B cell (primary cell): ENCODE results near the gene PAX2. TPM values are rescaled to one million over a fixed set of nuclear protein-coding genes. Genes with fewer than 3 reads are reported as not detected.

Source experiments
- ATAC-seq: fragments of 200-7000 bp; cut with Tn5 transposase; one replicate; pipeline ENCODE4 v1.10.0; 2021; ENCODE audit warnings: low read depth, mild to moderate bottlenecking, moderate number of reproducible peaks, moderate library complexity
- CTCF ChIA-PET: fragments of 350-600 bp; sonication (Branson Sonifier 250); formaldehyde crosslinking; loops from one replicate; lab custom pipeline; 2021; ENCODE audit warnings: antibody characterized with exemption, inconsistent platforms; lab: Charles Lee
- POLR2A ChIA-PET: fragments of 350-600 bp; sonication (Branson Sonifier 250); formaldehyde crosslinking; loops from one replicate; lab custom pipeline; 2021; ENCODE audit warnings: antibody characterized with exemption; lab: Charles Lee
- DNase-seq: peaks from one replicate; pipeline ENCODE4 v3.0.0; 2013
- H2AFZ ChIP-seq: 2 replicates; pipeline ENCODE4 v1.6.1; 2012; ENCODE audit warnings: mild to moderate bottlenecking, low read depth, low read length; ENCODE audit not compliant: insufficient read depth, poor library complexity, severe bottlenecking
- H3K27ac ChIP-seq, 2 donors: 1 replicate in 1 of 2; 2 replicates in 1 of 2; pipeline ENCODE4 v1.5.1; 2012 to 2013; ENCODE audit warnings: low read length in 2 of 2, mild to moderate bottlenecking in 2 of 2, moderate library complexity in 1 of 2
- H3K27me3 ChIP-seq, 4 experiments: fragments of 200-600 bp in 1 of 4; sonication (generic) in 1 of 4; replicated peaks in 1 of 4; 1 replicate in 2 of 4; 2 replicates in 2 of 4; pipeline versions ENCODE4 v1.6.1 to v1.7.0; 2013 to 2016; ENCODE audit warnings: low read length in 3 of 4, mild to moderate bottlenecking in 2 of 4, mixed read lengths in 1 of 4, moderate library complexity in 1 of 4; ENCODE audit not compliant: insufficient read depth in 4 of 4, control insufficient read depth in 3 of 4; ENCODE audit errors: control extremely low read depth in 1 of 4
- H3K36me3 ChIP-seq, 2 experiments: replicated peaks in 1 of 2; 1 replicate in 1 of 2; 2 replicates in 1 of 2; pipeline versions ENCODE4 v1.6.1 to v1.7.1; 2013; ENCODE audit warnings: low read length in 1 of 2; ENCODE audit not compliant: insufficient read depth in 2 of 2, control insufficient read depth in 1 of 2; ENCODE audit errors: control extremely low read depth in 1 of 2, extremely low read depth in 1 of 2
- H3K4me1 ChIP-seq, 2 donors: fragments of 200-600 bp in 1 of 2; sonication (generic) in 1 of 2; 1 replicate in 1 of 2; 2 replicates in 1 of 2; pipeline versions ENCODE4 v1.5.1 to v1.6.1; 2013 to 2017; ENCODE audit warnings: low read length in 2 of 2; ENCODE audit not compliant: control insufficient read depth in 2 of 2, insufficient read depth in 2 of 2
- H3K4me2 ChIP-seq: replicated peaks from 2 replicates; pipeline ENCODE3; 2012; ENCODE audit warnings: mild to moderate bottlenecking, low read depth, low read length; ENCODE audit not compliant: poor library complexity, severe bottlenecking
- H3K4me3 ChIP-seq, 5 experiments: fragments of 200-600 bp in 1 of 5; sonication (generic) in 1 of 5; 1 replicate in 3 of 5; 2 replicates in 2 of 5; pipeline versions ENCODE4 v1.5.1 to v1.7.0; 2011 to 2016; ENCODE audit warnings: low read length in 4 of 5, mild to moderate bottlenecking in 4 of 5, low read depth in 2 of 5, control low read depth in 1 of 5, moderate library complexity in 1 of 5; ENCODE audit not compliant: insufficient read depth in 1 of 5; ENCODE audit errors: control extremely low read depth in 1 of 5, extremely low read depth in 1 of 5
- H3K79me2 ChIP-seq: fragments of 200-600 bp; sonication (generic); one replicate; pipeline ENCODE4 v1.6.0; 2016; ENCODE audit warnings: low read length; ENCODE audit not compliant: control insufficient read depth, insufficient read depth
- H3K9ac ChIP-seq: fragments of 200-600 bp; sonication (generic); 2 replicates; pipeline ENCODE4 v1.6.1; 2017; ENCODE audit warnings: mild to moderate bottlenecking, low read length, moderate library complexity
- H3K9me3 ChIP-seq, 3 donors: one replicate each; pipeline versions ENCODE4 v1.6.1 to v1.7.1; 2013; ENCODE audit warnings: low read length in 2 of 3; ENCODE audit not compliant: control insufficient read depth in 2 of 3, insufficient read depth in 1 of 3; ENCODE audit errors: control extremely low read depth in 1 of 3
- H4K20me1 ChIP-seq: 2 replicates; pipeline ENCODE4 v1.6.0; 2012; ENCODE audit warnings: mild to moderate bottlenecking, low read length; ENCODE audit not compliant: insufficient read depth, control insufficient read depth, poor library complexity, severe bottlenecking
- H3K27ac Mint-ChIP-seq: one replicate; pipeline ENCODE4 v1.8.0; 2021; ENCODE audit warnings: mixed read lengths
- H3K27me3 Mint-ChIP-seq: one replicate; pipeline ENCODE4 v1.8.0; 2021; ENCODE audit warnings: mixed read lengths
- H3K4me1 Mint-ChIP-seq: one replicate; pipeline ENCODE4 v1.8.0; 2021; ENCODE audit warnings: mixed read lengths
- H3K4me3 Mint-ChIP-seq: one replicate; pipeline ENCODE4 v1.8.0; 2021; ENCODE audit warnings: mixed read lengths
- H3K9me3 Mint-ChIP-seq: one replicate; pipeline ENCODE4 v1.8.0; 2022; ENCODE audit warnings: mixed read lengths; ENCODE audit not compliant: insufficient read depth
- EZH2 ChIP-seq: IDR thresholded peaks from 2 replicates; pipeline ENCODE4 v1.6.1; 2012; ENCODE audit warnings: borderline replicate concordance, low read depth, mild to moderate bottlenecking, moderate library complexity, low read length; ENCODE audit not compliant: insufficient read depth, poor library complexity, severe bottlenecking
- WGBS: methylation state at CpG from one replicate; pipeline ENCODE4 v1.1.5; 2013; ENCODE audit warnings: missing lambda C conversion rate; ENCODE audit not compliant: insufficient coverage; 5-methylcytosine and 5-hydroxymethylcytosine counted together
- intact Hi-C: fragments of 100-400 bp; cut with micrococcal nuclease; formaldehyde crosslinking; loops from one replicate; pipeline ENCODE4 v1.10.0; 2022
- polyA plus RNA-seq: library from polyadenylated mRNA; depleted of rRNA; stranded (reverse); fragments of >200 nt; gene quantifications from 2 replicates; pipeline ENCODE4 v1.2.3, GENCODE V29; 2012
- total RNA-seq, 2 donors: library from RNA; stranded (reverse); fragments of 120-200 nt in 1 of 2; gene quantifications; 1 replicate in 1 of 2; 2 replicates in 1 of 2; pipeline versions ENCODE4 v1.2.3 to v1.2.4, GENCODE V29; 2013 to 2022
- TF ChIP-seq, protein P1 (sequence below): fragments of 200-600 bp; IDR thresholded peaks from one replicate; pipeline ENCODE4 v1.8.0; 2022; ENCODE audit warnings: antibody characterized with exemption, mild to moderate bottlenecking

PAX2 gene
- total and polyA plus RNA-seq, 2 donors (not counting 1 experiment from before 2014, with no cell fraction given) = 0.12 TPM; not detected in 1

- WGBS = 78% methylated on average over 5 of the region's 6 CpGs
- H3K27me3 ChIP-seq = peaks cover 0 to 34% (median 4%) of the 10 kb centered on the region in 4 experiments
- no peak overlapping the region for H3K9ac ChIP-seq
- TF ChIP-seq, protein P1, sequence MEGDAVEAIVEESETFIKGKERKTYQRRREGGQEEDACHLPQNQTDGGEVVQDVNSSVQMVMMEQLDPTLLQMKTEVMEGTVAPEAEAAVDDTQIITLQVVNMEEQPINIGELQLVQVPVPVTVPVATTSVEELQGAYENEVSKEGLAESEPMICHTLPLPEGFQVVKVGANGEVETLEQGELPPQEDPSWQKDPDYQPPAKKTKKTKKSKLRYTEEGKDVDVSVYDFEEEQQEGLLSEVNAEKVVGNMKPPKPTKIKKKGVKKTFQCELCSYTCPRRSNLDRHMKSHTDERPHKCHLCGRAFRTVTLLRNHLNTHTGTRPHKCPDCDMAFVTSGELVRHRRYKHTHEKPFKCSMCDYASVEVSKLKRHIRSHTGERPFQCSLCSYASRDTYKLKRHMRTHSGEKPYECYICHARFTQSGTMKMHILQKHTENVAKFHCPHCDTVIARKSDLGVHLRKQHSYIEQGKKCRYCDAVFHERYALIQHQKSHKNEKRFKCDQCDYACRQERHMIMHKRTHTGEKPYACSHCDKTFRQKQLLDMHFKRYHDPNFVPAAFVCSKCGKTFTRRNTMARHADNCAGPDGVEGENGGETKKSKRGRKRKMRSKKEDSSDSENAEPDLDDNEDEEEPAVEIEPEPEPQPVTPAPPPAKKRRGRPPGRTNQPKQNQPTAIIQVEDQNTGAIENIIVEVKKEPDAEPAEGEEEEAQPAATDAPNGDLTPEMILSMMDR = no peak
- H3K27ac ChIP-seq = no peak overlapping the region
- no peak overlapping the region for H2AFZ ChIP-seq
- no peaks in the 10 kb centered on the region for H3K79me2 ChIP-seq
- CTCF ChIA-PET = interaction anchor here (0.7 to 0.8 kb wide), 2 partner anchors 12 to 182 kb away, joined by 3 read pairs; no protein-coding TSS in a partner anchor
- H4K20me1 ChIP-seq = no peaks in the 10 kb centered on the region
- ATAC-seq (no peak), DNase-seq (no peak)
- no peaks in the 10 kb centered on the region for H3K36me3 ChIP-seq
- H3K27me3 Mint-ChIP-seq = peaks cover 58% of the 10 kb centered on the region
- intact Hi-C loops = no loop called here
- no peaks in the 10 kb centered on the region for H3K4me1 Mint-ChIP-seq
- H3K9me3 Mint-ChIP-seq = no peaks in the 10 kb centered on the region
- H3K4me3 Mint-ChIP-seq = no peak overlapping the region
- POLR2A ChIA-PET = no interaction called here
- peaks cover 0 to 8% (median 2%) of the 10 kb centered on the region in 3 donors for H3K9me3 ChIP-seq
- H3K27ac Mint-ChIP-seq = no peak overlapping the region
- H3K4me2 ChIP-seq = no peak overlapping the region
- no peaks in the 10 kb centered on the region for H3K4me1 ChIP-seq
- no peak overlapping the region for H3K4me3 ChIP-seq
Observed at GRCh38 chr10:100859484-100859763, 114.0 kb downstream of the PAX2 start.

DNA sequence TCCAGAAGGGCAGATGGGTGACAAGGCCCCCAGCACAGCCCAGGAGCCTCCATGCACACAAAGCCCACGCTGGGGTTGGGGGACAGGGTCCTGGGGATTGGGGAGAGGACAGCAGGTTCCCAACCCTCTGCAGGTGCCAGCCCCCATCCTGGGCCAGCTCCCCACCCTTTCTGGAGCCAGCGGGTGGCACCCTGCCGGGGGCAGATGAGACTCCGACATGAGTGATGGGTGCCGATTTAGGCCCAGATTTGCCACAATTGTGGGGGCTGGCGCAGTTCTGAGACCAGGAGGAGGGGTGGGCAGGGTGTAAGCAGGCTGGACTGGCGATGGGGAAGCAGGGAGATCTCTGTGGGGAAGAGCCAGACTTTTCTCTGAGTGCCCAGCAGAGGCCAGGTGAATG lies 118.1 kb downstream of the PAX2 start:
- CTCF ChIA-PET = no interaction called here
- Histone ChIP-seq H4K20me1 (no peaks in the 10 kb centered on the region), H2AFZ (no peak overlapping the region), H3K9ac (no peak overlapping the region), H3K27ac (no peak overlapping the region), H3K79me2 (no peaks in the 10 kb centered on the region), H3K9me3 (no peaks in the 10 kb centered on the region), H3K27me3 (peaks cover 0 to 49% (median 6%) of the 10 kb centered on the region in 4 experiments), H3K4me1 (no peaks in the 10 kb centered on the region), H3K36me3 (no peaks in the 10 kb centered on the region), H3K4me2 (no peak overlapping the region), H3K4me3 (no peak overlapping the region)
- Mint-ChIP-seq H3K4me1 (peaks cover 2% of the 10 kb centered on the region), H3K27ac (no peak overlapping the region), H3K4me3 (no peak overlapping the region), H3K9me3 (no peaks in the 10 kb centered on the region), H3K27me3 (peaks cover 59% of the 10 kb centered on the region)
- intact Hi-C loops = no loop called here
- 88% methylated on average over 7 of the region's 7 CpGs for WGBS
- DNase-seq (no peak), ATAC-seq (no peak)
- POLR2A ChIA-PET = interaction anchor here (0.6 kb wide), 1 partner anchor 80 kb away, joined by 8 read pairs; no protein-coding TSS in a partner anchor
- no peak for TF ChIP-seq EZH2
- TF ChIP-seq, protein P1 = no peak
